Measurements from ENCODE around the gene BPI. TPM values are rescaled to one million over a fixed set of nuclear protein-coding genes. Genes with fewer than 3 reads are reported as not detected.

BPI gene
- total and polyA plus RNA-seq, 3 donors from 2014 or later: 9.3 to 29.0 (median 17.5) TPM

DNA sequence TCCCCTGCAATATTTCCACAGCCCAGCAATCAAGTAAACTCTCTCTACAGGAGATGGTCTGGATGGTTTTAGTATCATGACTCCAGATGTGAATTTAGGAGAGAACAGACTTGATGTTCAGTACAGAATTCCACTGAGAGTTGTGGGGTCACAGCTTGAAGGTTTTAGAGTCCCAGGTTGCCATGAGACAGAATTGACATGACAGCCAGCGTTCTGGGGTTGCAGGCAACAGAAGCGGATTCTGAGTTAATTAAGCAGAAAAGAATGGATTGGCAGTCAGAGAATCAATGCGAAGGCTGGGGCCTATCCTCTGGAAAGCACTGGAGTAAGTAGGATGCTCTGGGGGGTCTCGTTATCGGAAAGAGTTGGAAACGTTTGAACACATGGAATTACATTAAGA, 41.0 kb upstream of the BPI start:
- no peak for DNase-seq
- intact Hi-C loops (cut with DNase I; ENCODE audit: low total_unique reads): no loop called here
- no peaks in the 10 kb centered on the region for H3K4me1 ChIP-seq
- no peaks in the 10 kb centered on the region for H3K9me3 ChIP-seq
- no peaks in the 10 kb centered on the region for H3K36me3 ChIP-seq (ENCODE audit: low read depth, missing control alignments)
- 71 to 76% methylated on average over 6 of the region's 6 CpGs for WGBS, 2 donors
- TF ChIP-seq, protein P1, sequence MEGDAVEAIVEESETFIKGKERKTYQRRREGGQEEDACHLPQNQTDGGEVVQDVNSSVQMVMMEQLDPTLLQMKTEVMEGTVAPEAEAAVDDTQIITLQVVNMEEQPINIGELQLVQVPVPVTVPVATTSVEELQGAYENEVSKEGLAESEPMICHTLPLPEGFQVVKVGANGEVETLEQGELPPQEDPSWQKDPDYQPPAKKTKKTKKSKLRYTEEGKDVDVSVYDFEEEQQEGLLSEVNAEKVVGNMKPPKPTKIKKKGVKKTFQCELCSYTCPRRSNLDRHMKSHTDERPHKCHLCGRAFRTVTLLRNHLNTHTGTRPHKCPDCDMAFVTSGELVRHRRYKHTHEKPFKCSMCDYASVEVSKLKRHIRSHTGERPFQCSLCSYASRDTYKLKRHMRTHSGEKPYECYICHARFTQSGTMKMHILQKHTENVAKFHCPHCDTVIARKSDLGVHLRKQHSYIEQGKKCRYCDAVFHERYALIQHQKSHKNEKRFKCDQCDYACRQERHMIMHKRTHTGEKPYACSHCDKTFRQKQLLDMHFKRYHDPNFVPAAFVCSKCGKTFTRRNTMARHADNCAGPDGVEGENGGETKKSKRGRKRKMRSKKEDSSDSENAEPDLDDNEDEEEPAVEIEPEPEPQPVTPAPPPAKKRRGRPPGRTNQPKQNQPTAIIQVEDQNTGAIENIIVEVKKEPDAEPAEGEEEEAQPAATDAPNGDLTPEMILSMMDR (IDR thresholded peaks at IDR 0.05): no peak
- no peak for TF ChIP-seq POLR2A (IDR thresholded peaks at IDR 0.05)
- H3K4me3 ChIP-seq: no peak overlapping the region
- H3K27ac ChIP-seq: no peak overlapping the region
- H3K27me3 ChIP-seq: no peaks in the 10 kb centered on the region

DNA sequence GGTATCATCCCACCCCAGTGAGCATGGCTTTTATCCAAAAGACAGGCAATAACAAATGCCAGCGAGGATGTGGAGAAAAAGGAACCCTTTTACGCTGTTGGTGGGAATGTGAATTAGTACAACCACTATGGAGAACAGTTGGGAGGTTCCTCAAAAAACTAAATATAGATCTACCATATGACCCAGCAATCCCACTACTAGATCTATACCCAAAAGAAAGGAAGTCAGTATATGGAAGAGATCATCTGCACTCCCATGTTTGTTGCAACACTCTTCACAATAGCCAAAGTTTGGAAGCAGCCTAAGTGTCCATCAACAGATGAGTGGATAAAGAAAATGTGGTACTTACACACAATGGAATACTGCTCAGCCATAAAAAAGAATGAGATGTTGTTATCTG, 37.5 kb upstream of the BPI start:
- H3K4me3 ChIP-seq: no peak overlapping the region
- H3K9me3 ChIP-seq: no peaks in the 10 kb centered on the region
- intact Hi-C loops (cut with DNase I; ENCODE audit: low total_unique reads): no loop called here
- peaks cover 6% of the 10 kb centered on the region for H3K4me1 ChIP-seq
- DNase-seq: no peak
- no peaks in the 10 kb centered on the region for H3K36me3 ChIP-seq (ENCODE audit: low read depth, missing control alignments)
- TF ChIP-seq, protein P1 (IDR thresholded peaks at IDR 0.05): no peak
- no peak for TF ChIP-seq POLR2A (IDR thresholded peaks at IDR 0.05)
- H3K27me3 ChIP-seq: no peaks in the 10 kb centered on the region
- no peak overlapping the region for H3K27ac ChIP-seq
- WGBS, 2 donors: 92 to 95% methylated on average over 2 of the region's 2 CpGs

DNA sequence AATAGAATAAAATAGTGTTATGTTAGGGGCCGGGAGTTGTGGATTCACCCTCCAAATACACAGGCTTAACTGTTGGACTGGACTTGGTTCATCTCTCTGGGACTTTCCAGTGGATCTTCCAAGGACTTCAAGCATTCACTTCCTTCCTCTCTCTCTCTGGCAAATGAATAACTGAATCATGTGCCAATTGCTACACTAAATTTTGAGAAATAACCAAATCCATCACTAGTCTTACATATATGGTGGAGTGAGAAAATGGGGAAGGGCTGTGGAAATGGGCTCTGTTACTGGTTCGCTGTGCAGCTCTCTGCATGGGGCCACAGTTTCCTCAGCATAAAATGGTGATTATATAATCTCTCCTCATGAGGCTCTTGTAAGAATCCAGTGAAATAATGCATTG, 36.7 kb upstream of the BPI start:
- Histone ChIP-seq H3K27ac (no peak overlapping the region), H3K9me3 (no peaks in the 10 kb centered on the region), H3K4me1 (peaks cover 6% of the 10 kb centered on the region), H3K36me3 (ENCODE audit: low read depth, missing control alignments) (no peaks in the 10 kb centered on the region), H3K27me3 (no peaks in the 10 kb centered on the region), H3K4me3 (no peak overlapping the region)
- intact Hi-C loops (cut with DNase I; ENCODE audit: low total_unique reads): no loop called here
- TF ChIP-seq, protein P1 (IDR thresholded peaks at IDR 0.05): no peak
- TF ChIP-seq POLR2A (IDR thresholded peaks at IDR 0.05): no peak
- WGBS, 2 donors: 58 to 68% methylated on average over 2 of the region's 2 CpGs
- no peak for DNase-seq

DNA sequence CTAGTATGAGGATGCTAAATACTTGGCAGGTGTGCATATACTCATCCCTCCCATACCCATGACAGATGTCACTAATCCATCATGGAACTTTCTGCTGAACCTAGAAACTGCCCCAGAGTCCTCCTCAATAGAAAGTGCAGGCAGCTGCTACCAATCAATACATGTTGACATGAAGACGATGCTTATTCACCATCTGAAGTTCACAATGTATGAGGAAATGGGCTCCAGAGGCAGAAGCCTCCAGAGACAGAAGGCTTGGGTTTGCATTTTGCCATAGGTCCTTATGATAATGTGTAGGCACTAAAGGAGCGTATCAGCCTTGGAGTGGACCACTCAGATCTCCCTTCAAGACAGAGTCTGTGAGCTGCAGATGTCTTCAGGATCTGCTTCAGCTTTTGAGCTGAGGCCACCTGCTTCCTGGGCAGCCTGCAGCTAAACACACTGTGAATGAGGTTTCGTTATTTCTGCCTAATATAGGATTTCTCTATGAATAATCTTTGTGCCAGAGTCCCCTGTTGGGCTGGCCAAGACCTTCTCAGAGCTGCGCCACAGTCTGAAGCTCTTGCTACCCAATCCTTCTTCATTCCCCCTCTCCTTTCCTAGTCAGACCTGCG, 35.9 kb upstream of the BPI start:
- H3K4me1 ChIP-seq: peaks cover 6% of the 10 kb centered on the region
- intact Hi-C loops (cut with DNase I; ENCODE audit: low total_unique reads): no loop called here
- no peak overlapping the region for H3K4me3 ChIP-seq
- DNase-seq: no peak
- no peak overlapping the region for H3K27ac ChIP-seq
- H3K36me3 ChIP-seq (ENCODE audit: low read depth, missing control alignments): no peaks in the 10 kb centered on the region
- WGBS, 2 donors: 86 to 87% methylated on average over 5 of the region's 5 CpGs
- H3K27me3 ChIP-seq: no peaks in the 10 kb centered on the region
- H3K9me3 ChIP-seq: no peaks in the 10 kb centered on the region
- TF ChIP-seq POLR2A (IDR thresholded peaks at IDR 0.05): no peak
- TF ChIP-seq, protein P1 (IDR thresholded peaks at IDR 0.05): no peak

DNA sequence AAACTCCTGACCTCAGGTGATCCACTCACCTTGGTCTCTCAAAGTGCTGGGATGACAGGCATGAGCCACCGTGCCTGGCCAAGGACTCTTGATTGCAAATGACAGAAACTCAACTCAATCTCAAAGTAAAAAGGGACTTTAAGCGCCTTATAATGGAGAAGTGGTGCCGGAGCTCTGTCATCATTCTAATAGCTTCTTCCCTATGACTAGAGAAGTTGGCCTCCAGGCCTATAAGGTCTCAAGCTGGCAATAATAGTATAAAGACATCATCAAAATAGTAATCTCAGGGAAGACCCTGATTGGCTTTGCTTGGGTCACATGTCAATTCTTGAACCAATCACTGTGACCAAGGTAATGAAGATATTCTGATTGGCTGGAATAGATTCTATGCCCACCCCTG, 34.9 kb upstream of the BPI start:
- TF ChIP-seq, protein P1 (IDR thresholded peaks at IDR 0.05): no peak
- TF ChIP-seq POLR2A (IDR thresholded peaks at IDR 0.05): no peak
- Histone ChIP-seq H3K27me3 (no peaks in the 10 kb centered on the region), H3K4me1 (peaks cover 6% of the 10 kb centered on the region), H3K9me3 (no peaks in the 10 kb centered on the region), H3K36me3 (ENCODE audit: low read depth, missing control alignments) (no peaks in the 10 kb centered on the region), H3K27ac (no peak overlapping the region), H3K4me3 (no peak overlapping the region)
- intact Hi-C loops (cut with DNase I; ENCODE audit: low total_unique reads): no loop called here
- DNase-seq: no peak
- 86 to 89% methylated on average over 3 of the region's 3 CpGs for WGBS, 2 donors
